Right lobe of liver (tissue), 6 donors: Measurements from ENCODE around the gene DZIP1L. TPM values are rescaled to one million over a fixed set of nuclear protein-coding genes. Genes with fewer than 3 reads are reported as not detected.
A peak's percentile ranks its signal among the peaks of the same experiment; 100 is the strongest.

Experiments
- ATAC-seq, 4 donors: fragments of 200-7000 bp; cut with Tn5 transposase; one replicate each; pipeline ENCODE4 v1.9.1; 2020; ENCODE audit warnings: mild to moderate bottlenecking in 4 of 4, moderate library complexity in 4 of 4
- DNase-seq, 3 donors: peaks; one replicate each; pipeline ENCODE4 v3.0.0-alpha.2; 2020
- H3K27ac ChIP-seq, 3 donors: fragments of 200-600 bp; one replicate each; pipeline ENCODE4 v1.8.0; 2022
- H3K27me3 ChIP-seq, 2 donors: fragments of 200-600 bp; one replicate each; pipeline ENCODE4 v1.8.0; 2022
- H3K36me3 ChIP-seq, 4 donors: fragments of 200-600 bp; sonication (generic) in 1 of 4; one replicate each; pipeline versions ENCODE4 v1.5.1 to v1.8.0; 2017 to 2022; ENCODE audit warnings: control low read depth in 1 of 4
- H3K4me1 ChIP-seq, 4 donors: fragments of 200-600 bp; sonication (generic) in 1 of 4; one replicate each; pipeline versions ENCODE4 v1.5.1 to v1.8.0; 2017 to 2022; ENCODE audit warnings: control low read depth in 1 of 4
- H3K4me3 ChIP-seq, 3 donors: fragments of 200-600 bp; one replicate each; pipeline ENCODE4 v1.8.0; 2022
- H3K9me3 ChIP-seq, 4 donors: fragments of 200-600 bp; sonication (generic) in 1 of 4; one replicate each; pipeline versions ENCODE4 v1.5.1 to v1.8.0; 2017 to 2022; ENCODE audit warnings: control low read depth in 1 of 4
- CTCF ChIP-seq, 4 donors: fragments of 200-600 bp in 3 of 4; fragments of 450-650 bp in 1 of 4; IDR thresholded peaks; one replicate each; pipeline versions ENCODE4 v1.5.1 to v1.8.0; 2016 to 2022; ENCODE audit warnings: antibody characterized with exemption in 4 of 4, mild to moderate bottlenecking in 2 of 4
- POLR2A ChIP-seq: fragments of 450-650 bp; IDR thresholded peaks from one replicate; pipeline ENCODE4 v1.6.1; 2017; ENCODE audit warnings: antibody characterized with exemption, mild to moderate bottlenecking
- WGBS: methylation state at CpG from one replicate; pipeline ENCODE4 v1.1.6; 2018; ENCODE audit warnings: low coverage, low lambda C conversion rate; ENCODE audit not compliant: insufficient coverage; ENCODE audit errors: missing lambda C conversion rate; 5-methylcytosine and 5-hydroxymethylcytosine counted together
- intact Hi-C, 2 donors: fragments of 100-400 bp; cut with DNase I; formaldehyde crosslinking; loops; one replicate each; pipeline versions ENCODE4 v1.11.2 to v1.14.1; 2022
- long read RNA-seq: library from polyadenylated mRNA; unstranded; transcript quantifications from one replicate; pipeline ENCODE4 v2.0.0, GENCODE V29; 2019
- total RNA-seq, 6 experiments: library from RNA; depleted of rRNA in 2 of 6; stranded (reverse); fragments of >200 nt in 2 of 6; fragmentation: NEBNext Ultra II Directional in 3 of 6; extraction: Animal tissue kit (Norgen Biotek cat#: 25700) in 3 of 6; gene quantifications; one replicate each; pipeline versions ENCODE4 v1.1.0 to v1.2.4, GENCODE V29; 2016 to 2023
- donor health status: DM: no; HTN: yes; CAD: no.
- donor health status: DM: no; HTN: no; CAD: no.
- donor health status: DM: no; HTN: no; CAD: no.
- donor health status: DM: no; HTN: yes; CAD: no.
- donor health status: DM: no; HTN: yes; CAD: no.

The DZIP1L gene
- 1 to 10 TPM in 5 of 6 experiments, under 1 TPM in 1; 0.92 to 2.2 (median 1.2) TPM for total RNA-seq
- long read RNA-seq, result 0 reads

GRCh38 chr3:138114988-138115971 lies at the start of gene DZIP1L:
Gene DZIP1L, minus strand, starts transcription at chr3:138115608. Its CDS starts 11,637 bp downstream, at chr3:138103971.
- Histone ChIP-seq H3K9me3 (no peaks in the 10 kb centered on the region), H3K36me3 (no peaks in the 10 kb centered on the region), H3K27me3 (no peaks in the 10 kb centered on the region), H3K4me1 (peaks cover 0 to 4% (median 0%) of the 10 kb centered on the region in 4 donors), H3K4me3 (peak within 1 kb of the TSS; percentile 67 to 83 (median 68)), H3K27ac (peak within 1 kb of the TSS; percentile 11 to 73 (median 52))
- ATAC-seq (peak; percentile 87 to 93 (median 90)), DNase-seq (peak; percentile 56 to 65 (median 64))
- intact Hi-C loops, result loop anchor here (5.0 kb wide), 1 partner anchor 48 kb away; no protein-coding TSS in a partner anchor
- peak; percentile 18 for TF ChIP-seq POLR2A
- peak; percentile 53 to 68 (median 67) for TF ChIP-seq CTCF (IDR thresholded peaks at IDR 0.05)
- WGBS, result under 1% methylated on average over 23 of the region's 86 CpGs

- TF ChIP-seq POLR2A, result no peak
- no peak for TF ChIP-seq CTCF (IDR thresholded peaks at IDR 0.05)
- no CpG with 5 or more reads among the region's 2 CpGs for WGBS
- DNase-seq (no peak), ATAC-seq (no peak)
- no peaks in the 10 kb centered on the region for H3K4me1 ChIP-seq
- no peaks in the 10 kb centered on the region for H3K9me3 ChIP-seq
- H3K27me3 ChIP-seq, result no peaks in the 10 kb centered on the region
- no peak overlapping the region for H3K4me3 ChIP-seq
- intact Hi-C loops, result no loop called here
- no peak overlapping the region for H3K27ac ChIP-seq
- H3K36me3 ChIP-seq, result peaks cover 8 to 55% (median 21%) of the 10 kb centered on the region in 4 donors
These were observed 49.7 kb upstream of the DZIP1L start for GRCh38 chr3:138165061-138165460.

GRCh38 chr3:138157743-138158142 lies 42.3 kb upstream of the DZIP1L start:
- no peaks in the 10 kb centered on the region for H3K27me3 ChIP-seq
- H3K36me3 ChIP-seq, result peaks cover 0 to 9% (median 8%) of the 10 kb centered on the region in 4 donors
- ATAC-seq (no peak), DNase-seq (no peak)
- TF ChIP-seq CTCF (IDR thresholded peaks at IDR 0.05) (no peak), POLR2A (no peak)
- intact Hi-C loops, result no loop called here
- WGBS, result 95% methylated on average over 4 of the region's 4 CpGs
- H3K9me3 ChIP-seq, result no peaks in the 10 kb centered on the region
- no peaks in the 10 kb centered on the region for H3K4me1 ChIP-seq
- no peak overlapping the region for H3K4me3 ChIP-seq
- no peak overlapping the region for H3K27ac ChIP-seq

GRCh38 chr3:138154534-138154933 lies 39.1 kb upstream of the DZIP1L start:
- Histone ChIP-seq H3K4me1 (no peaks in the 10 kb centered on the region), H3K4me3 (no peak overlapping the region), H3K9me3 (no peaks in the 10 kb centered on the region), H3K36me3 (no peaks in the 10 kb centered on the region), H3K27me3 (no peaks in the 10 kb centered on the region), H3K27ac (no peak overlapping the region)
- TF ChIP-seq CTCF (IDR thresholded peaks at IDR 0.05), result no peak
- no peak for TF ChIP-seq POLR2A
- ATAC-seq, result no peak
- intact Hi-C loops, result no loop called here
- DNase-seq, result no peak
